C4-2B (cell line): ENCODE results near the gene WDSUB1.

Experiments
- CTCF ChIP-seq: fragments of 450-650 bp; conservative IDR thresholded peaks from 2 replicates; pipeline ENCODE4 v1.5.1; 2017; ENCODE audit warnings: mild to moderate bottlenecking
- ZFX ChIP-seq: fragments of 450-650 bp; IDR thresholded peaks from 2 replicates; pipeline ENCODE4 v1.6.1; 2017

GRCh38 chr2:159279700-159280099 is 6.8 kb downstream of the WDSUB1 start:
- TF ChIP-seq CTCF (no peak), ZFX (no peak)
